GM18498 (cell line): ENCODE measurements around the gene TMEM207.

Experiments
- ATAC-seq: cut with Tn5 transposase; IDR thresholded peaks from one replicate; pipeline ENCODE4 v1.9.1; 2021; ENCODE audit warnings: mild to moderate bottlenecking, moderate library complexity; ENCODE audit not compliant: unreplicated experiment

Gene TMEM207

DNA sequence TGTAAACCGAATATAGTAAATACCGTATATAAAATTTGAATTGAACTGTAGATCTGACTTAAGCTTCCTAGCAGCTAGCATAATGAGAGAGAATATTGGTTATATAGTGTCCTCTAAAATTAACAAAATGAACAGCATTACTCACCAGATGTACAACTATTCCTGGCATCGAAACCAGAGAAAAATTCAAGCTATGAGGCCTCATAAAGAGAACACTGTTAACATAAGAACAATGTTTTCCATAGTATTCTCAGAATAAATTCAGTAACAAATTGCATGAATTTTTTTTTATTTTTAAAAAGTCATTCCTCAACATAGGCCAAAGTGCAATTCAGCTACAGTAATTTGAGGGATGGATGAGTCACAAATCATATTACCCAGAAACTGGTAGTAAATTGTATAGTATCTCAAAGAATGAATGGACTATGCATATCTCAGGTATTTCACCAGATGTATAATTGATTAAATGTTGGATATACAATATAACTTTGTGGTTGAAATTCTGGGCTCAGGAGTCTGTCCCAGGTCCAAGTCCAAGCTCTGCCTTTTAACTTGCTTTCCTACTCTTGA, 5.0 kb downstream of the TMEM207 start:
- ATAC-seq: no peak

DNA sequence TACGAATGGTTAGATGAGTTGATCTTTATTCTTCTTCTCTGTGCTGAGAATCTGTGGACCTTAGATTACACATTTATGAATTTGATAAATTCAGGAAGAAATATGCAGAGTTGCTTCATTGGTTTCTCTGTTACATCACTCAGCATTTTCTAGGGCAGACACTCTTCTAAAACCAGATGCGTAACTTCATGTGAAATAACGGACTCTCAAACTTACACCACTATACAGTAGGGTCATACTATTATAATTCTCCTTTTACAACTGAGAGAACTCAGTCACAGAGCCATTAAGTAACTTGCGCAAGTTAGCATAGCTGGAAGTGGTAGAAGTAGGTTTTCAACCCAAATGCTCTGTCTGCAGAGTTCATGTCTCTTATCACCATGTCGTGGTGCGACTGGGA, 5.7 kb downstream of the TMEM207 start:
- no peak for ATAC-seq

DNA sequence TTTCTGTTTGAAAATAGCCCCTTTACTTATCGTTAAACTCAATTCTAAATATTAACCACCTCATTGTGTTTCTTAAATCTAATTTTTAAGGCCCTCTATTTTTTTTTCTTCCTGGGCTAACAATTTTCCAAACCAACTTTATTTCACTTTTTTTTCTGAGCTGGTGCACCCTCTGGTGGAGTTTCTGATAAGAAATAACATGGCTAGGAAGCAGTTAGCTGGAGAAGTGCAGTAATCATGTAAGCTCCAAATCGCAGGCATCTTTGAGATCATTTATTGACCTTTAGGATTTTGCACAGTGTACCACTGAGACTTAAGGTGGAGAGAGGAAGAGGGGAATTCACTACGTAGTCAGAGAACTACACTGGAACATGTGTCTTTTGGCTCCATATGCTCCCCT, 6.4 kb downstream of the TMEM207 start:
- no peak for ATAC-seq

DNA sequence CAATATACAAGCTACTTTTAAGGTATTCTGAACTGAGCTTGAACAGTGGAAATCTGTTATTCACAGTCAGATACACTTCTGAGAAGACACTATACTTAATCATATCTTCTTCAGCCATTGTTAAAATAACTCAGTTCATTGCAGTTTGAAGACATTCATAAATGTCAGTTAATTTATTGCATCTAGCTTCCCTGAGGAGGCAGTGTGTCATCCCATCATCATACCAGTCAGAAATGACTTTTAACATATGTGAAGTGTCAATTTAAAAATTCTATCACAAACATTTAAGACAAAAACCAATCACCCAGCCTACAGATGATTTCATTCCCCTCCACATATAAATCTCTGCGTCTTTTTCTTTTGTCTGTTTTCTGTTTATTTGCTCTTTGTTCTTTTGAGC, 7.5 kb downstream of the TMEM207 start:
- no peak for ATAC-seq

DNA sequence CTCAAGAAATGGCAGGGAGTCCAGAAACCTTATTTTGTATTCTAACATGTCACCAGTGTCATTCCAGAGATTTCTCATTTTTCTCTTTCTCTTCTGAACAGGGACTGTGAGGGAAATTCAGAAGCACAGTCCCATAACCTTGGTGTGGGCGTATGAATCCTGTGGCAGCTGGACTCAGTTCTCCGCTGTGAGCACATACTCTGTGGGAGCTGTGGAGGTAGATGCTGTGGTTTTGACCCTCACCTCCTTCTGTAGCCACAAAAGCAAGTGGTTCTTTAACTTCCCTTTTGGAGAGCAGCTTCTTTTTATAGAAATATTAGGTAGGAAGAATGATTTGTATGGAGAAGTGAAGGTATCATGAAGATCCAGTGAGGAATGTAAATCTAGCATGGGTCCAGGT, 13.4 kb downstream of the TMEM207 start:
- no peak for ATAC-seq

DNA sequence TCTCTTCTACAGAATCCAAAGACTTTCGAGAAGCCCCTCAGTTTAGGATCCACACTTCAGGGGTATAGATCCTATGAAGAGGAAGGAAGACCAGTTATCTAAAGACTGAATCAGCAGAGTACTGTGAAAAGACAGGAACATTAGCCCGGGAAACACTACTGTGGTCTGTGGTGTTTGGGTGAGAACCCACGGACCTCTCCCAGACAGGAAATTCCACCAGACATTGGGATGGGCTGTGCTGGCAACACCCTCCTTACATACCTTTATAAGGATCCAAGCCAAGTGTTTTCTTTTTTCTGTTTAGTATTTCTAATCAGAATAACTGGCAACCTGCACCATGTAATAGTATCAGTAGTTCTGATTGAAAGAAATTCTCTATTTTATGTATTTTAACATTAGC, 14.1 kb downstream of the TMEM207 start:
- no peak for ATAC-seq

DNA sequence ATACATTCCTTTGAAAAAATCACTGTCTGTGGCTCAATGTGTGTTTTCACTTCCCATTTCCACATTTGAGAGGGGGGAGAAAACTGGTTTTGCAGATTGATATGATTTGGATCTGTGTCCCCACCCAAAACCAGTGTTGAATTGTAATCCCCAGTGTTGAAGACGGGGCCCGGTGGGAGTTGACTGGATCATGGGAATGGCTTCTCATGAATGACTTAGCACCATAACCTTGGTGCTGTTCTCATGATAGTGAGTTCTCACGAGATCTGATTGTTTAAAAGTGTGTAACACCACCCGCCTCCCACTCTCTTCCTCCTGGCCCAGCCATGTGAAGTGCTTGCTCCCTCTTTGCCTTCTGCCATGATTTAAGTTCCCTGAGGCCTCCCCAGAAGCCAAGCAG, 16.1 kb downstream of the TMEM207 start:
- ATAC-seq: no peak

DNA sequence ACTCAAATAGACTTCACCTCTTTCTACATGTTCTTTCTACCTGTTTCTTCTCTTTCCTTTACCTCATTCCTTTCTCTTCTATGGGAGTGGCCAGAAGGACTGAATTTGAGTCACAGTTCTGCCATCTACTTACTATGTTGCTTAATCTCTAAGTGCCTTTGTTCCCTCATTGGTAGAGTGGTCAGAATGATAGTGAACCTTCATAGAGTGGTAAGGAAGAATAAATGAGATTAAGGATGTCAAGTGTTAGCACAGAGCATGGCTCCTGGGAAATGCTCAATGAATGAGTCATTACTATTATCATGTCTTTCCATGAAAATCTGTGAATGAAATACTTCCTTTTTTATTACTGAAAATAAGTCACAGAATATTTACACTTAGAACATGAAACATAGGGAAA, 17.5 kb downstream of the TMEM207 start:
- no peak for ATAC-seq

DNA sequence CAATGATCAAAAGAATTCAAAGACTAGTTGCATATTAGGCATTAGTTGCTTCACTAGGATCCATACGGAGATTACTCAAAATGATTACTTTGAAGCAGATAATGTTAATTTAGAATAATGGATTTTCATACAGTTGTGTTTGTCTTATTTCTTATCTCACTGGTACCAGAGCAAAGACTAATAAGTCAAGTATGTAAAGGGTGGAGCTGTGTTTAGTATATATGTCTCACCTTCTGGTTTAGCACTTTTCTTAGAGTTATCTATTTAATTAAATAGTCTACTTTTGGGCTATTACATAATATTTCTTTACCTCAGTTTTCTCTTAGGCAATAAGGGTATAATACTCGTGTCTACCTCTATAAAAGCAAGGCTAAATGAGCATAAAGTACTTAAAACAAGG, 18.8 kb downstream of the TMEM207 start:
- ATAC-seq: no peak

DNA sequence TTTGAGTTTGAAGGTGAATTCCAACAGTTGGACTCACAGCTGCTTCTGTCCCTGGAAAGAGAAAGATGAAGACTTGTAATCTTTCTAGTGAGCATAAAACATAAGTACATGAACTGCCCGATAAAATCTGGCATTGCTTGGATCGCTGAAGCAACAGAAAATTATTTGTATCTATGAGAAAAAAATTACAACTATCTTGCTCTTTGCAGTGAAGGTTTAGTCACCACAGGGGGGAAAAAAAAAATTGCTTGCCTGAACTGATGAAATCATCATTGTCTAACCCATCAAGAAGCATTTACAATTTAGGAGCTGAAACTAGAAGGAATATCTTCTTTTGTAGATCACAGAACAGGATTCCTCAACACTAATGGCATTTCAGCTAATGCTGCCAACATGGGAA, 20.0 kb downstream of the TMEM207 start:
- no peak for ATAC-seq

DNA sequence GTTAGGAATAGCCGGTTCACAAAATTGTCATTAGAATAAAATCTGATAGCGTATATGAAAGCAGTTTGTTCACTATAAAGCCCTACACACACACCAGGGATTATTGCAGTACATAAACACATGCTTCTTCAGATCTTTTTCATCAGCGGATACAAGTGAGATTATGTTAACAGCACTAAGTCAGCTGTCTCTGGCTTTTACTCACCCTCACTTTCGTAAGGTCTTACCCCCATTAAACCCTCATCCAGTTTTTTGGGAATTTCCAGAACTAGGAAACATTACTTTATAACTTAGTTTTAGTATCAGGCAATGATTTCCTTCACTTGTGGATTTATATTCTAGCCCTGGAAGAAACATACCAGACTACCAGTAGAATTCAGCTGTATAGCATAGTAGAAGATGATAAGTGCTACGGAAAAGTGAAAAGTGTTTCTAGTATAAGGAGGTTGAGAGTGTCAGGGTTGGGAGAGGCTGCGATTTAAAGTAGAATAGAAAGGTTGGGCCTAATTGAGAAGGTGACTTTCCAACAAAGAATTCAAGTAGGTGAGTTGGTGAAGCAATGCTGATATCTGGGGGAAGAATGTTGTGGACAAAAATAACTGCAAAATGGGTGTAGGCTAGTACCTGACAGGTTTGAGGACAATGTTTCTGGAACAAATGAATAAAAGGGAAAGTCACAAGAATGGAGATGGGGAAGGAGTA, 22.7 kb downstream of the TMEM207 start:
- no peak for ATAC-seq

DNA sequence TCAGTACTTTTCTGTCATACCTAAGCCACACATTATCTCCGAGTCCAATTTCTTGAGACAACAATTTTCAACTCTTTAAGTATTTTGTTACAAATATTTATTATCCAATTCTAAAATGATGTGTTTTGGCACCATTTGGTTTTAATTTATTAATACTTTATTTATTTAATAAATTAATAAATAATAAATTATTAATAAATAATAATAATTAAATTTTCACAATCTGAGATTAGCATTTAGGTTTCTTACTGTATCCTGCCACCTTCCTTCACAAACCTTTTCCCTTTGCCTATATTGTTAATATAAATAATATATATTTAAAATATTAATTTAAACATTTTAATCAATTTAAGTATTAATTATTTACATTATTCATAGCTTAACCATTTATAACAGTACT, 23.9 kb downstream of the TMEM207 start:
- no peak for ATAC-seq

DNA sequence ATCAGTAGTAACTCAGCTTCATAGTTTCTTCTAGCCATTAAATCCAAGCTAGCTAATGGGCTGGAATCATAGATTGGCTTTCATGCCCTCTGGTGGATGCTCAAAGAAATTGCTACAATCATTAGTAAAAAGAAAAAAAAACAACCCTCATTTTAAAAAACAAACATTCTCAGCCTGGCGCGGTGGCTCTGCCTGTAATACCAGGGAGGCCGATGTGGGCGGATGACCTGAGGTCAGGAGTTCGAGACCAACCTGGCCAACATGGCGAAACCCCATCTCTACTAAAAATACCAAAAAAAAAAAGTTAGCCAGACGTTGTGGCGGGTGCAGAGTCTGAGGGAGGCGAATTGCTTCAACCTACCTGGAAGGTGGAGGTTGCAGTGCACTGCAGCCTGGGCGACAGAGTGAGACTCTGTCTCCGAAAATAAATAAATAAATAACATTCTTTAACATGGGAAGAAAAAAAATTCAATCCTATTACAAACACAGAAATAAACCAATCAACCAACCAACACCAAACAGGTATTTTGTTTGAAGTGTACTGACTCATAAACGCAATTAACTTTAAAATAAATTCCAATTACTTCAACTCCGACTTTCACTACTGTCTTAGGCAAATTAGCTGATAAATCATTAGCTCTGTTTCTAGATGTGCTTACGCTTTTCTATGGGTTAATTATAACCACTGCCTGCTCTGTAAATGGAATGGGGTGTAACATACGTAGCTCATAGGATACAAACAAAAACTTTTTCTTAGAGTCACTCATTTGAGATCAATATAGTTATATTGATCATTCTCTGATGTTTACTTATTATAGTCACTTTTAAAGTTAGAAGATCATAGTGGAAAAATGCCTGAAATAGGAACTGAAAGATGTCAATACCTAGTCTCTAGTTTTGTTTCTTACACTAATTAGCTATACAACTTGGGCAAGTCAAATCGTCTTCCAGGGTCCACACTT, 24.9 kb downstream of the TMEM207 start:
- peak; percentile 73 for ATAC-seq

DNA sequence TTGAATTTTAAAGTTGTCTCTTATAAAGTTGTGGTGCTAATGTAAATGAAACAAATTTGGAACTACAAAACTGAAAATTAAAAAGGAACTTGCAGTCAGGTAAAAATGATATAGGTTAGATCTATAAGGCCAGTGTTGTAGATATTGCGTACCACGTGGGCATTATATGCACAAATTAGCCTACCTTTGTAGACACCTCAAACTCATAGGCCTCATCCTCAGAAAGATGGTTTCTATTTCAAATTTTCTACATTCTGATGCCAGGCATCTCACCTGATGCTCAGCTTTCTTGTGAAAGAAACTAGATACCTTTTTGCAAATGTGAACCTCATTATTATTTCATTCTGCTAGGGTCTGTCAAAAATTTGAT, 25.6 kb downstream of the TMEM207 start:
- peak; percentile 24 for ATAC-seq

DNA sequence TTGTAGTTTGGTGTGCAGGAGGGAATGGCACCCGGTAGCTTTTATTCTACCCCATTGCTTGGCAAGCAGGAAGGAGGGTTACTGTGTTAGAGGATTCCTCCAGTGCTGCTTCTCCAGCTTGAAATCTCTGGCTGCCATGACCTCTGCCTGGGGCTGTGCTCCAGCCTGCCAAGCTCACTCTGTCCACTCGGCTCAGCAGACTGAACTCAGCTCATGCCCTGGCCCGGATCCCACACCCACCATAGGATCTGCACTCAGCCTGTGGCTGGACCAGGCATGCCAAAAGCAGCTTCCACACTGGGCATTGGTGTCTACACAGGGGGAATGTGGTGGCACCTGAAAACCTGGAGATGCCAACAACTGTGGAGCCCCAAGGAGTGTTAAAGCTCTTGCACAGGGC, 35.4 kb downstream of the TMEM207 start:
- no peak for ATAC-seq

DNA sequence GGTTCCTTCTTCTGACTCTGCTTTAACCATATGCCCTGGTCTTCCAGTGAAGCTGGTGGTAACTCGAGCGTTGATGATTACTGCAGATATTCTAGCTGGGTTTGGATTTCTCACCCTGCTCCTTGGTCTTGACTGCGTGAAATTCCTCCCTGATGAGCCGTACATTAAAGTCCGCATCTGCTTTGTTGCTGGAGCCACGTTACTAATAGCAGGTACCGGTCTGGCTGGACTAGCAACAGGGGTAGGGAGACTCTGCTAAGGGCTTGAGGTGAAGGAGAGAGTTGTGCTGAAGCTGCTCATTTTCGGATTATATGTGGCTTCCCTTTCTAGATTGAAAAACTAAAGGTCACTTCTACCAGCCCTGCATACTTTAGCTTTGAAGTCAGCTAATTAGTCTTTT, 45.0 kb downstream of the TMEM207 start:
- ATAC-seq: no peak

DNA sequence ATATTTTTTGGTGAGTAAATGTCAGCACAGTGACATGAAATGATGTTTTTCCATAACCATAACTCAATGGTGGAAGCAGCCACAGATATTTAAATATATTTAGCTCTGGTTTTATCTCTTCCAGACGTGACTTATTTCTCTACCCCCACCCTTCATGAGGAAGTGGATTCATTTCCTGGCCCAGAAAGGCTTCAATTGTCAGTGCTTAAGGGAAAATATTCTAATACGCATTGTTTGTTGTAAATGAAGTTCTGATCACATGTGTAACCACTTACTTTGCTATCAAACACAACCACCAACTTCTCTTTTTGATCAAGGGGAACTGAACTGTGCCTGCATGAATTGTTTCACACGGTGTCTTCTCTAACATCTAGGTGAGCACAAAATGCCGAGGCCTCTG, 47.7 kb downstream of the TMEM207 start:
- no peak for ATAC-seq

DNA sequence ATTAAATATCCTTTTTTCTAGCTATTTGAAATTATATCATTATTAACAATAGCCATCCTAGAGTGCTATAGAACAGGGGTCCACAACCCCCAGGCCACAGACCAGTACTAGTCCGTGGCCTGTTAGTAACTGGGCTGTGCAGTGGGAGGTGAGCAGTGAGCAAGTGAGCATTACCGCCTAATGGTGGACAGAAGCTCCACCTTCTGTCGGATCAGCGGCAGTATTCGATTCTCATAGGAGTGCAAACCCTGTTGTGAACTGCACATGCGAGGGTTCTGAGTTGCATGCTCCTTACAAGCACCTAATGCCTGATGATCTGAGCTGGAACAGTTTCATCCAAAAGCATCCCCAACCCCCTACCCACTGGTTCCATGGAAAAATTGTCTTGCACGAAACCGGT, 50.0 kb downstream of the TMEM207 start:
- no peak for ATAC-seq

DNA sequence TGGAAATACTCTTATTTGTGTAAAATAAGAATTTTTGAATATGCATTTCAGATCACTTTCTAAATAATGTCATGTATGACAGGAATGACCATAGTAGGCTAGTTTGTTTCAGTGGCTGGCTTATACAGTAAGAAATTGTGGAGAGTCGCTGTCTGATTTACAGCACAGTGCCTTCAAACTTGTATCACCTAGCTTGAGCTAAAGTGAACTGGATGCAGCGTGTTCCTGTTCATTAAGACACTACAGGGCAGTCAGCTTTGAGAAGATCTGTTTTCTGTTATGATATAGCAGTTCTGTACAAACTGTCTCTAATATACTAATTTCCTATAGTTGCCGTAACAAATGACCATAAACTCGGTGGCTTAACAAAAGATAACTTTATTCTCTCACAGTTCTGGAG, 51.8 kb downstream of the TMEM207 start:
- ATAC-seq: no peak

DNA sequence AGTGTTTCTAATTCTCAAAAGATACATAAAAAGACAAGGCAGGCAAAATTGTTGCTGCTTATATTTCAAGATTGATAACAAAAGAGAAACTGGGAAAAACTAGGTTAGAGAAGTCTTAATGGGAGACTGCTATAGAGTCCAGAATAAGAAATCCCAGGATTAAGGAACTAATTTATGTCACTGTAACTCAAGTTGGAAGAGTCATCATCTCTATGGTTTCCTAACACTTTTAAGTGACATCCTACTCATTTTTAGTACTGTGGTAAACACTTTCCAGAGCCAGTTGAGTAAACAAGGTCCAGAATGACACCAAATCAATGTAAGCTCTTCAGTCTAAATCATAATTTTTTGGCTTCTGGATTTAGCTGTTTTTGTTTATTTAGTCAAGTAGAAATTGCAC, 53.7 kb downstream of the TMEM207 start:
- ATAC-seq: no peak

DNA sequence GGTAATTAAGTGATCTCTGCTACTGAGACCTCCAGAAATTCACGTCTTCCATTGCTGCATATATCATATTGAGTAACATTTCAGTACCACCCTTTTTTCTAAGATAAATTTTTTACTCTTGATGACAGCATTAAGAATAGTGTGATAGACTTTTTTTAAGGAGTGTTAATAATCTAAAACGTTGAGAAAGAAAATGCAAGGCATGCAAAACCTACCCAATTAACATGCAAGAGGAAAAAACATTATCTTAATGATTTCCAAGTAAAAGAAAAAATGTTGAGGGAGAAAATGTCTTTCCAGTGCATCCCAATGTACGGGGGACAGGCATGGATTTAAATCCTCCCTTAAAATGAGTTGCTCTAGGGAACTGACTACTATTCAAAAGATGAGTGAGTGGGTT, 61.0 kb downstream of the TMEM207 start:
- ATAC-seq: no peak

DNA sequence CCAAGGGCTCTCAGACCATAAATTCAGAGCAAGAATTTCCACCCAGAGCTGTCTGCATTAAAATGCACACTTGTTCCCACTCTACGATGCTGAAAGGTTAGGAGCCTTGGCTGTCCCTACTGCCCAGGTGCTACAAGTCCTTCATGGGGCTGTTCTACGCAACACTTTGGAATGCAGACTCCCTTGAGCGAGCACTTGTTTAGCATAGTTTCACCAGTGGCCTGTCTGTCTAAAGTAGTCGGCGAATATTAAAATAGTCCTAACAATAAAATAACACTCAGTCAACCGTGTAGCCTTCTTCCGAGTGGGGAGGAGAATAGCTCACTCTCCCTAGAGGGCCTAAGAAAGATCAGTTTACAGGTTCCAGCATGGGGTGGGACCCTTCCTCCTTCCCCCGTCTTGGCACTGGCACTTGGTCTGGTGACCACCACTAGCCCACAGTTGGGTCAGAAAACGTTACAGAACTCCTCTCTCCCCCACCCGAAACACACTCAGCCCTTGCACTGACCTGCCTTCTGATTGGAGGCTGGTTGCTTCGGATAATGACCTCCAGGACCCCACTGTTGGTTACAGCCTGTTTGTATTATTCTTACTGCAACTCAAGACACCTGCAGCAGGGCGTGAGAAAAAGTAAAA, 62.0 kb downstream of the TMEM207 start, which contains the start of gene CLDN16:
Gene CLDN16 (plus strand): TSS at position 586 of the 636 bp plus-strand sequence. CDS start 167 bp downstream, outside the sequence.
- ATAC-seq: no peak
